ENCODE data around the gene PNRC1.

PNRC1 gene

GRCh38 chr6:89134723-89135122 lies 54.2 kb downstream of the PNRC1 start:
- in situ Hi-C loops (cut with HindIII; ENCODE audit: low pct_ligation_motif_present, low pct_unique_long_range_greater_than_20kb, low sequenced_read_pairs), result no loop called here
- DNase-seq, result no peak
